Measurements from ENCODE around the gene CAMTA1. TPM values are rescaled to one million over a fixed set of nuclear protein-coding genes. Genes with fewer than 3 reads are reported as not detected.

Gene CAMTA1
- total RNA-seq, 1 experiment from 2014 or later = 60.0 TPM

GRCh38 chr1:6889875-6890480 lies 104.7 kb downstream of the CAMTA1 start:
- Histone ChIP-seq H3K4me1 (peaks cover 3% of the 10 kb centered on the region; the same call in 1 of the 2 replicates), H3K27me3 (replicated peaks; ENCODE audit: control insufficient read depth, insufficient read depth, low read length) (no peaks in the 10 kb centered on the region), H3K9me3 (no peaks in the 10 kb centered on the region), H3K4me3 (ENCODE audit: low read depth, low read length) (no peak overlapping the region), H3K36me3 (ENCODE audit: control insufficient read depth, insufficient read depth, low read length) (no peaks in the 10 kb centered on the region)
- H3K4me3 Mint-ChIP-seq (ENCODE audit: unreplicated experiment) = no peak overlapping the region
- peak; percentile 59 to 63 for DNase-seq
- H3K27me3 Mint-ChIP-seq (ENCODE audit: insufficient read depth, unreplicated experiment) = no peaks in the 10 kb centered on the region
- H3K9me3 Mint-ChIP-seq (ENCODE audit: unreplicated experiment) = no peaks in the 10 kb centered on the region
- H3K4me1 Mint-ChIP-seq (ENCODE audit: low read depth, unreplicated experiment) = no peaks in the 10 kb centered on the region
- no peaks in the 10 kb centered on the region for H3K36me3 Mint-ChIP-seq (ENCODE audit: insufficient read depth, unreplicated experiment)
- H3K27ac Mint-ChIP-seq (ENCODE audit: unreplicated experiment) = no peak overlapping the region
- intact Hi-C loops (cut with micrococcal nuclease; ENCODE audit: unreplicated experiment) = loop anchor here (1.0 to 5.0 kb wide), 2 partner anchors 96 to 168 kb away; no protein-coding TSS in a partner anchor
- peak; percentile 57 to 87 for TF ChIP-seq CTCF (IDR thresholded peaks at IDR 0.05; ENCODE audit: insufficient read depth in 1 of 2, low read depth in 1 of 2, low read length in 1 of 2, severe bottlenecking in 1 of 2, unreplicated experiment in 1 of 2)
- BruUV-seq (replicated peaks) = no TSS peak
- POLR2A ChIA-PET = no interaction called here
- CTCF ChIA-PET = interaction anchor here (0.7 kb wide), 1 partner anchor 105 kb away, joined by 3 read pairs; the partner anchor contains the start of gene CAMTA1

- Mint-ChIP-seq H3K9me3 (ENCODE audit: unreplicated experiment) (no peaks in the 10 kb centered on the region), H3K27ac (ENCODE audit: unreplicated experiment) (no peak overlapping the region), H3K36me3 (ENCODE audit: insufficient read depth, unreplicated experiment) (no peaks in the 10 kb centered on the region), H3K4me3 (ENCODE audit: unreplicated experiment) (no peak overlapping the region), H3K27me3 (ENCODE audit: insufficient read depth, unreplicated experiment) (no peaks in the 10 kb centered on the region), H3K4me1 (ENCODE audit: low read depth, unreplicated experiment) (no peaks in the 10 kb centered on the region)
- BruUV-seq (replicated peaks) = no TSS peak
- ChIA-PET POLR2A (no interaction called here), CTCF (no interaction called here)
- Histone ChIP-seq H3K36me3 (ENCODE audit: control insufficient read depth, insufficient read depth, low read length) (no peaks in the 10 kb centered on the region), H3K4me3 (ENCODE audit: low read depth, low read length) (no peak overlapping the region), H3K27me3 (replicated peaks; ENCODE audit: control insufficient read depth, insufficient read depth, low read length) (no peaks in the 10 kb centered on the region), H3K4me1 (no peaks in the 10 kb centered on the region), H3K9me3 (no peaks in the 10 kb centered on the region)
- no peak for TF ChIP-seq CTCF (IDR thresholded peaks at IDR 0.05; ENCODE audit: insufficient read depth in 1 of 2, low read depth in 1 of 2, low read length in 1 of 2, severe bottlenecking in 1 of 2, unreplicated experiment in 1 of 2)
- DNase-seq = no peak
- intact Hi-C loops (cut with micrococcal nuclease; ENCODE audit: unreplicated experiment) = loop anchor here (1.0 to 5.0 kb wide), 2 partner anchors 96 to 168 kb away; no protein-coding TSS in a partner anchor
Measured at GRCh38 chr1:6890686-6891085, 105.4 kb downstream of the CAMTA1 start.

- no peak for DNase-seq
- Mint-ChIP-seq H3K9me3 (ENCODE audit: unreplicated experiment) (no peaks in the 10 kb centered on the region), H3K4me3 (ENCODE audit: unreplicated experiment) (no peak overlapping the region), H3K27me3 (ENCODE audit: insufficient read depth, unreplicated experiment) (no peaks in the 10 kb centered on the region), H3K4me1 (ENCODE audit: low read depth, unreplicated experiment) (no peaks in the 10 kb centered on the region), H3K36me3 (ENCODE audit: insufficient read depth, unreplicated experiment) (no peaks in the 10 kb centered on the region), H3K27ac (ENCODE audit: unreplicated experiment) (no peak overlapping the region)
- no peak for TF ChIP-seq CTCF (IDR thresholded peaks at IDR 0.05; ENCODE audit: insufficient read depth in 1 of 2, low read depth in 1 of 2, low read length in 1 of 2, severe bottlenecking in 1 of 2, unreplicated experiment in 1 of 2)
- no peaks in the 10 kb centered on the region for H3K4me1 ChIP-seq
- POLR2A ChIA-PET = interaction anchor here (0.9 kb wide), 1 partner anchor 107 kb away, joined by 3 read pairs; the partner anchor contains the start of gene CAMTA1
- intact Hi-C loops (cut with micrococcal nuclease; ENCODE audit: unreplicated experiment) = loop anchor here (5.0 kb wide), 1 partner anchor 170 kb away; no protein-coding TSS in a partner anchor
- BruUV-seq (replicated peaks) = no TSS peak
- no peaks in the 10 kb centered on the region for H3K27me3 ChIP-seq (replicated peaks; ENCODE audit: control insufficient read depth, insufficient read depth, low read length)
- no peaks in the 10 kb centered on the region for H3K36me3 ChIP-seq (ENCODE audit: control insufficient read depth, insufficient read depth, low read length)
- H3K9me3 ChIP-seq = no peaks in the 10 kb centered on the region
- no peak overlapping the region for H3K4me3 ChIP-seq (ENCODE audit: low read depth, low read length)
- CTCF ChIA-PET = no interaction called here
Measured at GRCh38 chr1:6891781-6892579, 106.7 kb downstream of the CAMTA1 start.
